SK-N-SH treated with all-trans-retinoic acid at 6 μM for 48 hours (cell line): Measurements from ENCODE around the gene VEGFC.

Experiments used
- ATAC-seq: fragments of 200-7000 bp; cut with Tn5 transposase; 3 replicates; pipeline ENCODE4 v1.9.1; 2020; ENCODE audit warnings: mild to moderate bottlenecking, moderate library complexity
- ARNTL ChIP-seq: fragments of 450-650 bp; formaldehyde crosslinking; IDR thresholded peaks from 2 replicates; pipeline ENCODE4 v1.5.0; 2020; ENCODE audit warnings: low read depth, mild to moderate bottlenecking, moderate library complexity, borderline replicate concordance
- BACH2 ChIP-seq: fragments of 250-450 bp; sonication (Bioruptor Pico); IDR thresholded peaks from 2 replicates; pipeline ENCODE4 v1.9.0; 2021; ENCODE audit warnings: mild to moderate bottlenecking, borderline replicate concordance
- CSDC2 ChIP-seq: fragments of 250-450 bp; sonication (Bioruptor Pico); IDR thresholded peaks from 2 replicates; pipeline ENCODE4 v1.5.0; 2020; ENCODE audit warnings: mild to moderate bottlenecking, moderate library complexity
- ESRRG ChIP-seq: fragments of 250-450 bp; sonication (Bioruptor Pico); IDR thresholded peaks from 2 replicates; pipeline ENCODE4 v1.6.1; 2021; ENCODE audit warnings: mild to moderate bottlenecking
- PPARA ChIP-seq: fragments of 250-450 bp; sonication (Bioruptor Pico); IDR thresholded peaks from 2 replicates; pipeline ENCODE4 v1.5.0; 2020; ENCODE audit warnings: mild to moderate bottlenecking, borderline replicate concordance
- RARB ChIP-seq: fragments of 250-450 bp; sonication (Bioruptor Pico); IDR thresholded peaks from 2 replicates; pipeline ENCODE4 v1.8.0; 2021; ENCODE audit warnings: mild to moderate bottlenecking, moderate library complexity
- TCF4 ChIP-seq: fragments of 250-450 bp; sonication (Bioruptor Pico); IDR thresholded peaks from 2 replicates; pipeline ENCODE4 v1.8.0; 2021; ENCODE audit warnings: mild to moderate bottlenecking, moderate library complexity, borderline replicate concordance
- TOX ChIP-seq: fragments of 250-450 bp; sonication (Bioruptor Pico); IDR thresholded peaks from 2 replicates; pipeline ENCODE4 v1.8.0; 2021; ENCODE audit warnings: mild to moderate bottlenecking, moderate library complexity, borderline replicate concordance
- ZFP3 ChIP-seq: fragments of 250-450 bp; sonication (Bioruptor Pico); IDR thresholded peaks from 2 replicates; pipeline ENCODE4 v1.5.0; 2020; ENCODE audit warnings: mild to moderate bottlenecking, moderate library complexity
- ZFP30 ChIP-seq: fragments of 450-650 bp; formaldehyde crosslinking; IDR thresholded peaks from 2 replicates; pipeline ENCODE4 v1.5.0; 2022; ENCODE audit warnings: mild to moderate bottlenecking, moderate library complexity
- ZNF565 ChIP-seq: fragments of 450-650 bp; formaldehyde crosslinking; conservative IDR thresholded peaks from 2 replicates; pipeline ENCODE4 v1.5.0; 2020; ENCODE audit warnings: low read depth, mild to moderate bottlenecking, moderate library complexity
- ZNF70 ChIP-seq: fragments of 450-650 bp; formaldehyde crosslinking; IDR thresholded peaks from 2 replicates; pipeline ENCODE4 v1.5.0; 2020; ENCODE audit warnings: mild to moderate bottlenecking, moderate library complexity
- TF ChIP-seq, protein P1 (sequence below): fragments of 250-450 bp; sonication (Bioruptor Pico); IDR thresholded peaks from 2 replicates; pipeline ENCODE4 v1.5.1; 2020; ENCODE audit warnings: low read depth, mild to moderate bottlenecking, moderate library complexity
- TF ChIP-seq, protein P2 (sequence below): fragments of 250-450 bp; sonication (Bioruptor Pico); IDR thresholded peaks from 2 replicates; pipeline ENCODE4 v1.8.0; 2021; ENCODE audit warnings: low read depth, mild to moderate bottlenecking, moderate library complexity, borderline replicate concordance
- TF ChIP-seq, protein P3 (sequence below): fragments of 250-450 bp; sonication (Bioruptor Pico); IDR thresholded peaks from 2 replicates; pipeline ENCODE4 v1.8.0; 2020; ENCODE audit warnings: mild to moderate bottlenecking, moderate library complexity, borderline replicate concordance
- TF ChIP-seq, protein P4 (sequence below): fragments of 250-450 bp; sonication (Bioruptor Pico); IDR thresholded peaks from 2 replicates; pipeline ENCODE4 v1.5.0; 2020; ENCODE audit warnings: mild to moderate bottlenecking, moderate library complexity
- TF ChIP-seq, protein P5 (sequence below): fragments of 250-450 bp; sonication (Bioruptor Pico); IDR thresholded peaks from 2 replicates; pipeline ENCODE4 v1.5.1; 2021; ENCODE audit warnings: mild to moderate bottlenecking, moderate library complexity

Gene VEGFC

DNA sequence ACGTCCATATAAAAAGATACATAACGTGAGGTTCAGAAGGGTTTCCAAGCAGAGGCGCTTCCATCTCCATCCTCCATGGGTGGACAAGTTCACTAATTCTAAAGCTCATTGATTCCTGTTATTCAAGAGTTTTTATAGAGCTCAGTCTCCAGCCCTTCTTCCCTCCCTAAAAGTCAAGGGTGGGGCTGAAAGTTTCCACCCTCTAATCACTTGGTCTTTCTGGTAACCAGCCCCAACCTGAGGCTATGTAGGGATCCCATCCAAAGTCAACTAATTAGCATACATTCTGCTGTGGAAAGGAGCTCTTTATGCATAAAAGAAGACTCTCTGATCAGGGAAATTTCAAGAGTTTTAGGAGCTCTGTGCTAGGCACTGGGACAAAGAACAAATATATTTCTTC is 46.9 kb upstream of the VEGFC start:
- TF ChIP-seq CSDC2 (CRISPR knock-in tag) (no peak), ZFP3 (CRISPR knock-in tag) (no peak), ARNTL (no peak), RARB (CRISPR knock-in tag) (no peak), PPARA (CRISPR knock-in tag) (no peak), BACH2 (CRISPR knock-in tag) (no peak), ESRRG (CRISPR knock-in tag) (no peak), ZNF70 (CRISPR knock-in tag) (no peak), TCF4 (CRISPR knock-in tag) (no peak)
- TF ChIP-seq, protein P1, sequence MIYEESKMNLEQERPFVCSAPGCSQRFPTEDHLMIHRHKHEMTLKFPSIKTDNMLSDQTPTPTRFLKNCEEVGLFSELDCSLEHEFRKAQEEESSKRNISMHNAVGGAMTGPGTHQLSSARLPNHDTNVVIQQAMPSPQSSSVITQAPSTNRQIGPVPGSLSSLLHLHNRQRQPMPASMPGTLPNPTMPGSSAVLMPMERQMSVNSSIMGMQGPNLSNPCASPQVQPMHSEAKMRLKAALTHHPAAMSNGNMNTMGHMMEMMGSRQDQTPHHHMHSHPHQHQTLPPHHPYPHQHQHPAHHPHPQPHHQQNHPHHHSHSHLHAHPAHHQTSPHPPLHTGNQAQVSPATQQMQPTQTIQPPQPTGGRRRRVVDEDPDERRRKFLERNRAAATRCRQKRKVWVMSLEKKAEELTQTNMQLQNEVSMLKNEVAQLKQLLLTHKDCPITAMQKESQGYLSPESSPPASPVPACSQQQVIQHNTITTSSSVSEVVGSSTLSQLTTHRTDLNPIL (CRISPR knock-in tag) = no peak
- TF ChIP-seq, protein P2, sequence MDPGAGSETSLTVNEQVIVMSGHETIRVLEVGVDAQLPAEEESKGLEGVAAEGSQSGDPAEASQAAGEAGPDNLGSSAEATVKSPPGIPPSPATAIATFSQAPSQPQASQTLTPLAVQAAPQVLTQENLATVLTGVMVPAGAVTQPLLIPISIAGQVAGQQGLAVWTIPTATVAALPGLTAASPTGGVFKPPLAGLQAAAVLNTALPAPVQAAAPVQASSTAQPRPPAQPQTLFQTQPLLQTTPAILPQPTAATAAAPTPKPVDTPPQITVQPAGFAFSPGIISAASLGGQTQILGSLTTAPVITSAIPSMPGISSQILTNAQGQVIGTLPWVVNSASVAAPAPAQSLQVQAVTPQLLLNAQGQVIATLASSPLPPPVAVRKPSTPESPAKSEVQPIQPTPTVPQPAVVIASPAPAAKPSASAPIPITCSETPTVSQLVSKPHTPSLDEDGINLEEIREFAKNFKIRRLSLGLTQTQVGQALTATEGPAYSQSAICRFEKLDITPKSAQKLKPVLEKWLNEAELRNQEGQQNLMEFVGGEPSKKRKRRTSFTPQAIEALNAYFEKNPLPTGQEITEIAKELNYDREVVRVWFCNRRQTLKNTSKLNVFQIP (CRISPR knock-in tag) = no peak
- TF ChIP-seq, protein P3, sequence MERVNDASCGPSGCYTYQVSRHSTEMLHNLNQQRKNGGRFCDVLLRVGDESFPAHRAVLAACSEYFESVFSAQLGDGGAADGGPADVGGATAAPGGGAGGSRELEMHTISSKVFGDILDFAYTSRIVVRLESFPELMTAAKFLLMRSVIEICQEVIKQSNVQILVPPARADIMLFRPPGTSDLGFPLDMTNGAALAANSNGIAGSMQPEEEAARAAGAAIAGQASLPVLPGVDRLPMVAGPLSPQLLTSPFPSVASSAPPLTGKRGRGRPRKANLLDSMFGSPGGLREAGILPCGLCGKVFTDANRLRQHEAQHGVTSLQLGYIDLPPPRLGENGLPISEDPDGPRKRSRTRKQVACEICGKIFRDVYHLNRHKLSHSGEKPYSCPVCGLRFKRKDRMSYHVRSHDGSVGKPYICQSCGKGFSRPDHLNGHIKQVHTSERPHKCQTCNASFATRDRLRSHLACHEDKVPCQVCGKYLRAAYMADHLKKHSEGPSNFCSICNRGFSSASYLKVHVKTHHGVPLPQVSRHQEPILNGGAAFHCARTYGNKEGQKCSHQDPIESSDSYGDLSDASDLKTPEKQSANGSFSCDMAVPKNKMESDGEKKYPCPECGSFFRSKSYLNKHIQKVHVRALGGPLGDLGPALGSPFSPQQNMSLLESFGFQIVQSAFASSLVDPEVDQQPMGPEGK (CRISPR knock-in tag) = no peak
- TF ChIP-seq, protein P4, sequence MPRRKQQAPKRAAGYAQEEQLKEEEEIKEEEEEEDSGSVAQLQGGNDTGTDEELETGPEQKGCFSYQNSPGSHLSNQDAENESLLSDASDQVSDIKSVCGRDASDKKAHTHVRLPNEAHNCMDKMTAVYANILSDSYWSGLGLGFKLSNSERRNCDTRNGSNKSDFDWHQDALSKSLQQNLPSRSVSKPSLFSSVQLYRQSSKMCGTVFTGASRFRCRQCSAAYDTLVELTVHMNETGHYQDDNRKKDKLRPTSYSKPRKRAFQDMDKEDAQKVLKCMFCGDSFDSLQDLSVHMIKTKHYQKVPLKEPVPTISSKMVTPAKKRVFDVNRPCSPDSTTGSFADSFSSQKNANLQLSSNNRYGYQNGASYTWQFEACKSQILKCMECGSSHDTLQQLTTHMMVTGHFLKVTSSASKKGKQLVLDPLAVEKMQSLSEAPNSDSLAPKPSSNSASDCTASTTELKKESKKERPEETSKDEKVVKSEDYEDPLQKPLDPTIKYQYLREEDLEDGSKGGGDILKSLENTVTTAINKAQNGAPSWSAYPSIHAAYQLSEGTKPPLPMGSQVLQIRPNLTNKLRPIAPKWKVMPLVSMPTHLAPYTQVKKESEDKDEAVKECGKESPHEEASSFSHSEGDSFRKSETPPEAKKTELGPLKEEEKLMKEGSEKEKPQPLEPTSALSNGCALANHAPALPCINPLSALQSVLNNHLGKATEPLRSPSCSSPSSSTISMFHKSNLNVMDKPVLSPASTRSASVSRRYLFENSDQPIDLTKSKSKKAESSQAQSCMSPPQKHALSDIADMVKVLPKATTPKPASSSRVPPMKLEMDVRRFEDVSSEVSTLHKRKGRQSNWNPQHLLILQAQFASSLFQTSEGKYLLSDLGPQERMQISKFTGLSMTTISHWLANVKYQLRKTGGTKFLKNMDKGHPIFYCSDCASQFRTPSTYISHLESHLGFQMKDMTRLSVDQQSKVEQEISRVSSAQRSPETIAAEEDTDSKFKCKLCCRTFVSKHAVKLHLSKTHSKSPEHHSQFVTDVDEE (CRISPR knock-in tag) = no peak
- TF ChIP-seq, protein P5, sequence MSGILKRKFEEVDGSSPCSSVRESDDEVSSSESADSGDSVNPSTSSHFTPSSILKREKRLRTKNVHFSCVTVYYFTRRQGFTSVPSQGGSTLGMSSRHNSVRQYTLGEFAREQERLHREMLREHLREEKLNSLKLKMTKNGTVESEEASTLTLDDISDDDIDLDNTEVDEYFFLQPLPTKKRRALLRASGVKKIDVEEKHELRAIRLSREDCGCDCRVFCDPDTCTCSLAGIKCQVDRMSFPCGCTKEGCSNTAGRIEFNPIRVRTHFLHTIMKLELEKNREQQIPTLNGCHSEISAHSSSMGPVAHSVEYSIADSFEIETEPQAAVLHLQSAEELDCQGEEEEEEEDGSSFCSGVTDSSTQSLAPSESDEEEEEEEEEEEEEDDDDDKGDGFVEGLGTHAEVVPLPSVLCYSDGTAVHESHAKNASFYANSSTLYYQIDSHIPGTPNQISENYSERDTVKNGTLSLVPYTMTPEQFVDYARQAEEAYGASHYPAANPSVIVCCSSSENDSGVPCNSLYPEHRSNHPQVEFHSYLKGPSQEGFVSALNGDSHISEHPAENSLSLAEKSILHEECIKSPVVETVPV (CRISPR knock-in tag) = no peak
- ATAC-seq = no peak; the same call in 2 of the 3 replicates

DNA sequence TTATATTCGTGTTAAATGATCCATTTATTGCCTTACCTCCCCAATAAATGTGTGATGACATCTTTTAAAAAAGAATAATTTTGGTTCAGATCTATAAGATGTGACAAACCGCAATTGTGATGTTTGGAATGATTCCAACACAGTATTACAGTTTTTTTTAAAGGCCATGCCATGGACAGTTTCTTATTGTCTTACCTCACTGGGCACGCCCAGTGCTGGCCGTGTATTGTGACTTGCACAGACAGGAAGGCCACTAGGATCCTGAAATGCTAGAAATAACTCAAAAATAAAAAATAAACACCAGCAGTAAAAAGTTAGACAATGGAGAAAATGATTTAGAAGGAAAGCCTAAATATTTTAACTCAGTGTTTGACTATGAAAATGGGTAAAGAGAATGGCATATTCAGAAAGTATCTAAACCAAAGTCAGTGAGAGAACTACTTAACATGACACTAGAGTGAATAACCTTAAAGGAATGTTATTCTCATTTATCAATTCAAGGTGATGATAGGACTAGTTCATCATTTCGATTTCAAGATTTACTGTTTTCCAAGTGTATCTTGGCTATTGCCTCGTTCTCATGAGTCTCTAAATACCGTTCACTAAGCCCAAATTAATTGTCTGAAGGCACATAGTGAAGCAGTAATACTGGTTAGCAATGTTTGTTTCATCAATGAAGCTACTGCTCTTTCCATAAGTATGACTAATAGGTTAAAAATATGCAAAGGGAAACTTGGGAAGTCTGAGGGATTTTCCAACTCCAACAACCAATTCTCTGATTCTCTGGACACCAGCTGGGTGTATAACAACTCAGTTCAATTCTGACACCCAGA is 46.1 kb upstream of the VEGFC start:
- TF ChIP-seq TCF4 (CRISPR knock-in tag) (no peak), ZNF565 (CRISPR knock-in tag) (no peak), TOX (CRISPR knock-in tag) (peak; percentile 71; the same call in 1 of the 2 replicates), ZFP30 (no peak)
- TF ChIP-seq, protein P2 (CRISPR knock-in tag) = no peak
- TF ChIP-seq, all 23 proteins: peak for 1

More for the DNA sequence above, 46.1 kb upstream of the VEGFC start:
- peak; percentile 76 for ATAC-seq
